SIG-M5 treated with dmso at 0.1 percent for 504 hours (cell line): ENCODE data around the gene TEX29.

Experiments
- DNase-seq: peaks from one replicate; lab custom pipeline; 2025; ENCODE audit not compliant: unreplicated experiment; lab: John Stamatoyannopoulos, UW

The TEX29 gene

DNA sequence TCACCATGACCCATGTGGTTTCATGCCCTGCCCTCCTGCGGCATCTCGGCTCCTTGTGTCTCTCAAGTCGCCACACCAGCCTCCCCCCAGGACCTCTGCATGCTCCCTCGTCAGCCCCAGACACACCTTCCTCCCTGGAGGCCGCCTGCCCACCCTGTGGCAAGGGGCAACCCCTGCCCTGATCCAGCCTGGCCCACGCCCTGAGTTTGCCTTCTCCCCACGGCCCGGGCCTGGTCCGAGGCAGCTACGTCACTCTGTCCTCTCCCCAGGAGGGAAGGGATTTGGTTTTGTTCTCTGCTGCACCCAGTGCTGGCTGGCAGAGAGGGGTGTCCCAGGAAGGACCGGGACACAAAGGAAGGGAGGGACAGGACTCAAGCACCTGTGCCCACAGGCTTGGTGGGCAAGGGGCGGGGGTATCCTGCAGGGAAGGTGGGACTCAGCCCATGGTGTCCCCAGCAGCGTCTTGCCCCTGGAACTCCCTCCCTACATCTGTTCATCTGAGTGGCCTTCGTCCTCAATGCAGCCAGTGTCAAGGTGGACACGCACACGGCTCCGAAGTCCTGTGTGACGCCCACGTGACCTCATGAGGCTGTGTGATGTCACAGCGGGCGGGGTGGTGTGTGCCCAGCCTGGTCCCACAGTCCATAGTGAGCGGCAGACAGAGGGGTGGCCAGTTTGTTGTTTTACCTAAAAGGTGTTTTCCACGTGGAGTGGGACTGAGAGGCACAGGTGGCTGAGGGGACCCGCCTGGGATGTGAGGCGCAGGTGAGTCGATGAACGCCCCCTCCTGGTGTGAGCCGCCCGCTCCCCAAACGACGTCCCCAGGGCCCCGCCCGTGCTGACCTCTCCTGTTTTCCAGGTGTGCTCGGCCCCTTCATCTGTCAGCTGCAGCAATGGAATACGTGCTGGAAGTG is at the start of gene TEX29:
TSS of gene TEX29 (plus strand) at position 645 of the 914 bp plus-strand sequence. CDS start at position 894, 249 bp downstream.
- DNase-seq, result no peak

DNA sequence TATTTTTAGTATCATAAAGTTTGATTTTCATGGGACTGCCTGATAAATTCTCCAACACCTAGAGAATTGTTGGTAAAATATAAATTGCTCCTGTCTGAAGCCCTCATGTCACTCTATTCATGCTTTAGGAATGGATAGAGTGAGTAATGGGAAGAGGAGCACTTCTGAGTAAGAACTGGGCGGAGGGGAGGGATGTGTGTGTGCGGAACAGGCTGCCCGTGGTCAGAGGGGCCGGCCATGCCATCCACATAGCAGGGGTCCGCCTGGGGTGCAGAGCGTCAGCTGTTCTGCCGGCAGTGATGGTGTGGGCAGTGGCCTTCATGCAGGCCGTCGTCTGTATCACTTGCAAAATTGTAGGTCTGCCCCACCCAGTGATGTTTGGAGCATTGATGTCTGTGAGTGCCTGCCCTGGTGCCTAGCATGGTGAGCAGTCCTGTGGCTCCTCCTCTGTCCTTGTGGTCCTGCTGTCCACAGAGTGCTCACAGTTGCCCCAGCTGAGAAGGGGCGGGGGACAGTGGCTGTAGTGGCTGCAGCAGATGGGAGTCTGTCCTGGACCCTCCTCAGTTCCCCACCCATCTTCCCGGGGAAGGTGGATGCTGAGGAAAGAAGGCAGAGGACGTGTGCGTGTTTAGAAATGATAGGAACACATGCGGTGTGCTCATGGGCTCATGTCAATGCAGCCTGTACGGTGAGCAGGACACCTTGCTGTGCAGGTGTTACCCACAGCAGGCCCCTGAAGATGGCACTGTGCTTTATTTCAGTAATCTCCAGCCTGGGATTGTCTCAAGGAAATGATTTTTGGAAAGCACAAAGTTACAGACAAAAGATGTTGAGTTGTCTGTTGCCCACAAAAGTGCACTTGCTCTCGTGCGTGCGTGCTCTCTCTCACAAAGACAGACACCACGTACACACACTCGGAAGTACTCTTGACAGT is 49.4 kb upstream of the TEX29 start:
- no peak for DNase-seq

DNA sequence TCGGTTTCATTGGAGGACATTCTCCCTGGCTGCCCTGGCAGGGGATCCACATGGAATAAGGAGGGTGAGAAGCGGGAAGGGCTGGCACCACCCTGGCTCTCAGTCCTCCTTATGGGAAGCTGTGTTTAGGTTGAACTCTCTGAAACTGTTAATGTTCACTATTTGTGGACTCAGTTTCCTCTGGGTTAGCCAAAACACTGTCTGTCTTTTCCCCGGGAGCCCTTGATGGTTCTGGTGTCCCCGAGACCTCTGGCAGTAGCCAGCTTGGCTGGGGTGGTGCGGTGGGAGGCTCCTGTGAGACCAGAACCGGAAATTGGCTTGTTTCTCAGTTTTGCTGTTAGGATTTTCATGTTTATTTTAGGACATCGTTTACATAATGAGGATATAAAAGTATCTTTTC is 48.3 kb upstream of the TEX29 start:
- DNase-seq, result no peak

DNA sequence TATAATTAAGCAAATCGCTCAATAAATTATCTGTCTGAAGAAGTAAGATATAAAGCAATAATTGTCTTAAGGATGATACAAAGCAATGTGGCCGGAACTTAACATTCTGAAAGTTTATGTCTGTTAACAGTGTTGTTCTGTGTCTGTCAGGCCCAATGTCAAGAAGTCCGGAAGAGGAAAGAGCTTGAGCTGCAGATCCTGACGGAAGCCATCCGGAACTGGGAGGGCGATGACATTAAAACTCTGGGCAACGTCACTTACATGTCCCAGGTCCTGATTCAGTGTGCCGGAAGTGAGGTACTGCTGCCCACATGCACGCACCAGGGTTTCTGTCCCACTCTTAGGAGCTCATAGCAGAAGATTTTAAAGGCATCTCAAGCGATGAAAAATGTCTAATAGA is 45.1 kb upstream of the TEX29 start:
- no peak for DNase-seq

DNA sequence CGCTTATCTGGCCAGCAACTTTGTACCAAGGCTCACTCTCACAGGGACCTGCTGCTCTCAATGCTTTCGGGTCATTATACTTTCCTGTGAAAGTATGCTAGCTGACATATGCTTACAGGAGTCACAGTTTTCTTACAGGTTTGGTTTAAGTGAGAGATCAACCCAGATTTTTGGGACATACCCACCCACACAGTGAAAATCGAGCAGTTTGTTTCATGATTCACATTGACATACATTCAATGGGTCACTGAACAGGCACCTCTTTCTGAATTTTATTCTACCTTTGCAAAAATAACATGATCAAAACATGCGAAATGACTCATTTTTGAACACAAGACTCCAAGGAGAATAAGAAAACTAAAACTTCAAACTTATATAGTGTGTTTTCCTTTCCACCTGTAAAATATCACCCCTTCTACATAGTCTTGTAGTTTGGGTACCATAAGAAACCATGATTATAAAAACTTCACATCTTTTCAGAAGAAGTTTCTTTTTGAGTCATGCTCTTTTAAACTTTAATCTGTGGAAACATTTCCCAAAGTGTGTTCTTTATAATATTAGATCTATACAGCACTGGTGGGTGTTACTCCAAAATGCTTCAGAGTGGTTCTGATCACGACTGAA is 44.3 kb upstream of the TEX29 start:
- DNase-seq, result no peak

DNA sequence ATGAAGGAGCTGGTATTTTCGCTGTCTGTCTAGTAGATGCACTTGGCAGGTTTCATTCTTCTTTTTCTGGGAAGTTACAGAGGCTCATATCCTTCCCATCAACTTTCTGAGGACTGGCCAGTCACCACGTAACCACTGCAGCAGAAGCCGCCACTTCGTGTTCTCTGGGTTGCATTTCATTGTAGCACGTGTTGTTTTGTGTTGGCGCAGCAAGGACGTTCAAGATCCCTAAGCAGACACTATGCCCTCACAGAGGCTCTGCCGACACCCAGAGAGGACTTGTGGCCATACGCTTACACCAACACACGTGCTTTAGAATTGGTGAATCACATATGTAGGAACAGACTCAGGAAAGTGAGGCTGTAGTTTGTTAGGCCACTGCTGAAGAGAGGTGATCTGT is 42.2 kb upstream of the TEX29 start:
- DNase-seq, result no peak

DNA sequence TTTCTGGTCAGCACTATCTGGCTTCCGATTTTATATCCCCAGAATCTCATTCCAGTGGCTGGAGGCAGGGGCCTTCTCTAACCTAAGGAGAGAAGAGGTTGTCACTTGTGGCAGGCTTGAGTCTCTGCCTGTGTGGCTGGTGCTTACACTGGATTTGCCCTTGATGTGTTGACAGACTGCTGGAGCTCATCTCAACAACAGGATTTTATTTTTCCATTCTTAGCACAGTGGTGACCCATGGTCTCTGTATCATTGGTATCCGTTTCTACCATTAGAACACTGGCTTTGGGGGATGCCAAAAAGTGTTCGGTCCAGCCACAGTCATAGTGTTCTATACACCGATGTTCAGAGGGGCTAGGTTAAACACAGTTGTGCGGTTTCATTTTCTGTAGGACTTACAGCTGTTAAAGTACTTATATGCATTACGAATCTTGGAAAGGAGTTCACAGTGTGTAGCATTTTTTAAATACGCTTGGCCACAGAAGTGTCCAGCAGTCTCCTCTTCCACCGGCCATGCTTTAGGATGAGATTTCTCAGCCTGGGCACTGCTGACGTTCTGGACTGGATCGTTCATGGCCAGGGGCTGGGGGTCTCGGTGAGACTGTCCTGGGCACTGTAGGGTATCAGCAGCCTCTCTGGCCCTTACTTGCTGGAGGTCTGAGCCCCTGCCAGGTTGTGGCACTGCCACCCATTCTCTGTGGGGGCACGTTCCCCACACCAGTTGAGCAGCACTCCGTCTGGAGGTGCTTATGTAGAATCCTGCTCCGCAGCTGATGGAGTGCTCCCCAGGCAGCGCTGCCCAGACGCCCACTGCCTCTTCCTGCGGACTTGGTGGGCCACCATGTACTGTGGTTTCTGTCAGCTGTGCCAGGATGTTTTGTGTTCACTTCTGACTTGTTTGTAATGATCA is 41.4 kb upstream of the TEX29 start:
- no peak for DNase-seq

DNA sequence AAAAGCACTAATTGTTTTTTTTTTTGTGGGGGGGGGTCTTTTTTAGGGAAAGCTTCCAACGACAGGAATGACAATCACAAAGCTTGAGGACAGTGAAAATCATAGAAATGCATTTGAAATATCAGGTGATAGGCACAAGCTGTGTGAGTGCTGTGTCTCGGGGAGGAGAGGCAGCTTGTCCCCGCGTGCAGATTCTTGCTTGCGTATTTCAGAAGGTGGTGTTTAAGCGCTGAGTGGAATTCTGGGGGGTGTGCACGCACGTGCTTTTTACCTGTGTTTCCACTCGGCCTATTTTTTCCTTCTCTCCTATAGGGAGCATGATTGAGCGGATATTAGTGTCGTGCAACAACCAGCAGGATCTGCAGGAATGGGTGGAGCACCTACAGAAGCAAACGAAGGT is 40.2 kb upstream of the TEX29 start:
- DNase-seq, result no peak

DNA sequence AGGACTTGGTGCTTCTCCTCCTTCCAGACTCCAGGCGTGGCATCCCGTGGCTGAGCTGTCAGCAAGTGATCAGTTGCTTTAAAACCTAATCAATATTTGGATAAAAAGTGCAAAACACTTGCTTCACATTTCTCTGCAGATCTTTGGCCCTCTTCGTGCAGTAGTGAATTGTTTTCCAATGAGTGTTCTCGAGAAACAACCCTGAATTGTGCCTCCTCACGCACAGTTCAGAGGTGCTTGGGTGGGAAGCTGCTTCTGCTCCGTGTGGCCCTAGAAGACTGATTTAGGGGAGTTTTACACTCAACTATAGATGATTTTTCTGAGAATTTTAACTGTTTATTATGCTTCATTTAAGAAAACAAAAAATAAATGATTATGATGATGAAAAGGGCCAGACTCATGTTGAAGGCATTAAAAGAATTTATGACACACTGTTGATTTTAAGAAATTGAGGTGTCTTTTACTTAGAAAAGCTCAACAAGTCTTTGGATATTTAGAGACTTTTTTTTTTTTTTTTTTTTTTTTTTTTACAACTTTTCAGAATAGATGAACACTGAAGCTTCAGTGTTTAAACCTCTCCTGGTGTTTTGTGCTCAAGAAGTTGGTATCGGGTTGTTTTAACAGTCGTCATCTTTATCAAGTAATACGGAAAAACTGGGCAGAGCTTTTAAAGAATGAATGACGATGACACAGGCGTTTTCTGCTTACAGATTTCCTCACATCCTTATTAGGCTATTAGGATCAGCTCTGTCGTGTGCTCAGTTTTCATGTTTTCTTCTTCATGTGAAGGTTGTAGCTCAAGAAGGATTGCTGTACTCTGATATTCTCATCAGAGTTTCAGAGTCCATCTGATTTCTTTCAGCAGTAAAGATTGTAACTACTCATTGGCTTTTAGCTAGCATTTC is 39.5 kb upstream of the TEX29 start:
- DNase-seq, result no peak

DNA sequence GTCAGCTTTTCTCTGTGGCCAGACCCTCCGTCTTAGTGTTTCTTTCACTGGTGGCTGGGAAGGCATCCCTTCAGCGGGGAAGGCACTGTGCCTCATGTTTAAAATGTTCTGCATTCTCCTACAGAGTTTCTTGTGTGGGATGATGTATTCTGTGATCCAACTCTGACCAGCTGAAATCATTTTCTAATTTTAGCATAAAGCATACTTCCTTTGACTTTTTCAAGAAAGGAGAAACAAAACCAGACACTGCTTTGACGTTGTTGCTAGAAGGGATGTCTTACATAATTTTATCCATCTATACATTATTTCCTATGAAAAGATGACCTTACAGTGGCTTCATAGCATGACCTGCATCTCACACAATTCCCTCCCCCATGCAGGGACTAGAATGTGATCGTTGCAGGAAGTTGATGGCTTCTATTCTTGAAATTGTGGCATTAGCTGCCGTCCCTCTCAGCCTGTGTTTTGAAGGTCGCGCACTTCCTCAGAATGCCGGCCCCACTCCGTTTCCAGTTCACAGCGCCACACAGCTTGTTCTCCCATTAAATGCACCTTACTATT is 38.6 kb upstream of the TEX29 start:
- DNase-seq, result peak; percentile 64

DNA sequence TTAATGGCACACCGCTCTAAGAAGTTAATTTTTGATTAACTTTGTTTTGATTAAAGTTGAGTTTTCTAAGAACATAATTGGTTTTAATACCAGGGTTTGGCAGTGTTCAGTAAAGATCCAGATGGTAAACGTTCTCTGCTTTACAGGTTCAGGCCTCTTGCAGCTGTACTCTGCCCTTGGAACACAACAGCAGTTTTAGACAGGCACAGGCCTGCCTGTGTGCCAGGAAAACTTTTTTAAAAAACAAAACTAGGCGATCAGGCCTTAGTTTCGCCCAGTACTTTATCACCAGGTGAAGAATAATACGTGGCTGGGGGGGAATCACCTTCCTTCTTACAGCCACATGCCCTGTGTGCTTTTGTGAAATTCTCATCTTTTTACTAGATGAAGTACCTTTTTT is 38.0 kb upstream of the TEX29 start:
- DNase-seq, result no peak

DNA sequence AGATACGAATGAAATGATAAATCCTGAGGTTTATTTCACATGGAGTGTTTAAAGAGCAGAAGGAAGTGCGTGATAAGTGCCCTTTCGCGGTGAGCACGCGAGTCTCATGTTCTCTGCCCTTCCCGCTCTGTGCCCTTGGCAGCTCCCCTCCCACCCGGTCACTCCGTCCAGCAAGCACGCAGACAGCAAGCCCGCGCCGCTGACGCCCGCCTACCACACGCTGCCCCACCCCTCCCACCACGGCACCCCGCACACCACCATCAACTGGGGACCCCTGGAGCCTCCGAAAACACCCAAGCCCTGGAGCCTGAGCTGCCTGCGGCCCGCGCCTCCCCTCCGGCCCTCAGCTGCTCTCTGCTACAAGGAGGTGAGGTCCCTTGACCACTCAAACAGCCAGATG is 37.4 kb upstream of the TEX29 start:
- DNase-seq, result no peak

DNA sequence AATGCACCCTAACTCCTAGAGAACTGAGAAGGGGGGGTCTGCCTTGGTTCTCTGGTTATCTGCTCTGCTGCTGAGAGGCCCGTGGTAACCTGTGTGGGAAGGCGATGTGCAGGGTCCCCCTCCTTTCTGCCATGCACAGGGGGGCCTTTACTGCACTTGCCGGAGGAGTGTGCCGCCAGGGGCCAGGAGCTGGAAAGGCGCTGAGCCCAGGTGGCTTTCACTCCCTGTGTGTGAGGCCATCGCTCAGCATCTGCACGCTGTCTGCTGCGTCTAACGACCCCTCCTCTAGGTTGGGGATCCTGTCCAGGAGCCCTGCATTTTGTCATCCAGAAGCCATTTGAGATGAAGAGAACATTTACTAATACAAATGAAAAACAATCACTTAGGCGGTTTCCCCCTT is 37.0 kb upstream of the TEX29 start:
- DNase-seq, result no peak

DNA sequence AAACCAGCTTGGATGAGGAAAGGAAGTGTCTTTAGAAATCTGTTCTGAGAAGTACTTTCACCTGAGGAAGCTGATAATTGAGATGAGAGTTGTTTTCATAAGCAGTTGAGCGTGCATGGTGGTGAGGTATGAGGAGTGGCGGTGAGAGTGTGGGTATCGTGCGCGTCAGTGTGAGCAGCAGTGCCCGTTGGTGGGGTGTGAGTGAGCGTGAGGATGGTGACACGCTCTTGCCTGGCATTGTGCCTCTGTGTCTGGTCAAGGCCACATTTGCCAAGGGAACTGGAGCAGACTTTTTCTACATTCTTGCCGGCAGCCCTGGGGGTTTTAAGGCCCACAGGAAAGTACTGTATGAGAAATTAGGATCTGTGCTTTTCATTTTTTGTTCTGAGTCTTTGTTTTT is 36.5 kb upstream of the TEX29 start:
- no peak for DNase-seq

DNA sequence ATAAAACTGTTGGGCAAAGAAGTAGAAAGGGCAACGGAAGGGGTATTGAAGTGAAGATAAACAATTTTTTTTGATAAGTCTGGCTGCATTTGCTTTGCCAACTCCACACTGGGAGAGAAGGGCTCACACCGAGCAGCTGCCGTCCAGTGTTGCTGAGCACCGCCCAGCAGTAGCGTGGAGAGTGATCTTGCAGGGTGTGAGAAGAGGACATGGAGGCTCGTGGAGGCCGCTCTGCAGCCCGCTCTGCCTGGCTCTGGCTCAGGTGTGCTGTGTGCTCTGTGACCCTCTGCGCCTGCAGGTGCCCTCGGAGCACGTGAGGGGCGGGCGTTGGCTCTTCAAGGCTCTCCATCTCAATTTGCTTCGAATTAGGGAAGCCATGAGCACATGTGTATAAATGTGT is 35.9 kb upstream of the TEX29 start:
- DNase-seq, result no peak

DNA sequence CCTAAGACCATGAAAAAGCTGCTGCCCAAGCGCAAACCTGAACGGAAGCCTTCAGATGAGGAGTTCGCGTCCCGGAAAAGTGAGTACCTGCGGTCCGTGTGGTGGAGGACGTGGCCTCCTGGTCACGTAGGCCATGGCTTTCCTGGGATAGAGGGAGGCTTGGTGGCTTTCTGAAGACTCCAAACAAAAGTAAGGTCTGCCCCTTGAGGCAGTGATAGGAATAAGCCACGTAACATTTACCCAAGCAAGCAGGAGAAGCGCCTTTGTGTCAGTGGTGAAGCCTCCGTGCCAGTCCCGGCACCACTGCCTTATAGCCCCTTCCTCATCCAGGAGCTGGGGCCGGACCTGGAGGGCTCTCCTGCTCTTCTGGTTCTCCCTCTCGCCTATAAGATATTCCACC is 34.3 kb upstream of the TEX29 start:
- no peak for DNase-seq

DNA sequence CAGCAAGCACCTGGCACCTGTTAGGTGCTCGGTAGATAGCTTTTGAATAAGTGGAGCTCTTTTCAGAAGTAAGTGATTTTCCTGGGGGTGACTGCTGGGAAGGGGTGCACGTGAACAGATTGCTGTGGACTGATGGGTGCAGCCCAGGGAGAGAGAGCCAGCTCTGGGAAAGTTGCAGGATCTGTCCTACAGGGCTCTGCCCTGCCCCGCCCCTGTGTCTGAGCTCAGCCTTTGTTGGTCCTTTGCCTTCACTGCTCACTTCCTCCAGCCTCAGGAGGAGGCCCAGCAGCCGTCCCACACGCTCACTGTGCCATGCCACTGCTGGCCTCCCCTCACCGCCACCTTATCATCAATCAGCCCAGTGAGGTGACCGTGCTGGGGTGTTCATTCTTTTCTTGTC is 33.7 kb upstream of the TEX29 start:
- no peak for DNase-seq

DNA sequence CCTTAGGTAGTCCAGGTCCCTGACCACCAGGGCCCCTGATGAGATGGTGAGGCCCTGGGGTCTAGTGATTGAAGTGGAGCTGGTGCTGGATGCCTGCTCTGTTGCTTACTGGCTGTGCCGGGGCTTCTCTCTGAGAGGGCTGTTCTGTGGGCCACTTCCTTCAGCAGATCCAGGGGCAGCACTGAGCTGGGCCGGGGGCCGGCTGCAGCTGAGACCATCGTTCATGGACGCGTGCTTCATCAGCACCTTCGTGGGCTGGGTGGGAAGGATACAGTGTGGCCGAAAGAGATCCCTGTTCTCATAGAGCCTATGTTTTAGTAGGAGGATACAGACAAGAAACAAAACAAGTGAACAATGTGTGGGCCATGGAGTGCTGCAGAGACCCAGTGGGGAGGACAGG is 33.2 kb upstream of the TEX29 start:
- DNase-seq, result no peak

DNA sequence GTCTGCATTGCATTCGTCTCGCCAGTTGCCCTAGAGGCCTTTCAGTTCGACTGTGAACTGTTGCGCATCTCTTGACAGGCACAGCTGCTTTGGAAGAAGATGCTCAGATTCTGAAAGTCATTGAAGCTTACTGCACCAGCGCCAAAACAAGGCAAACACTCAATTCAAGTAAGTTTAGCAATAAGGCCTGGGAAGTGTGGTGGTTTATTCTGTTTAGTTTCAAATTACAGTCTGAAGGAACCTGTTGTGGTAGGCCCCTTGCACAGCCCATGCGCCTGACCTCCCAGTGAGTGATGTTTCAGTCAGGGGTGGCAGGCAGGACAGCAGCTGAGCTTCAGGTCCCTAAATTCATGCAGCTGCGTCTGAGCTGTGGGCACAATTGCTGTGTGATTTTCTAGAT is 32.2 kb upstream of the TEX29 start:
- no peak for DNase-seq
